HEK293 (cell line): ENCODE data around the gene DPYSL4.

Experiments used
- TSHZ1 ChIP-seq: fragments of 450-650 bp; formaldehyde crosslinking; IDR thresholded peaks from 2 replicates; pipeline ENCODE4 v1.5.1; 2016; ENCODE audit warnings: missing biosample characterization, missing genetic modification characterization, borderline replicate concordance
- ZNF660 ChIP-seq: fragments of 450-650 bp; IDR thresholded peaks from 2 replicates; pipeline ENCODE4 v1.5.1; 2018; ENCODE audit warnings: missing biosample characterization, mild to moderate bottlenecking, missing genetic modification characterization
- ZNF785 ChIP-seq: fragments of 450-650 bp; formaldehyde crosslinking; IDR thresholded peaks from 2 replicates; pipeline ENCODE4 v1.5.1; 2016; ENCODE audit warnings: missing biosample characterization, missing genetic modification characterization
- TF ChIP-seq, protein P1 (sequence below): fragments of 450-650 bp; formaldehyde crosslinking; IDR thresholded peaks from 2 replicates; pipeline ENCODE4 v1.5.1; 2016; ENCODE audit warnings: missing biosample characterization, missing genetic modification characterization

DNA sequence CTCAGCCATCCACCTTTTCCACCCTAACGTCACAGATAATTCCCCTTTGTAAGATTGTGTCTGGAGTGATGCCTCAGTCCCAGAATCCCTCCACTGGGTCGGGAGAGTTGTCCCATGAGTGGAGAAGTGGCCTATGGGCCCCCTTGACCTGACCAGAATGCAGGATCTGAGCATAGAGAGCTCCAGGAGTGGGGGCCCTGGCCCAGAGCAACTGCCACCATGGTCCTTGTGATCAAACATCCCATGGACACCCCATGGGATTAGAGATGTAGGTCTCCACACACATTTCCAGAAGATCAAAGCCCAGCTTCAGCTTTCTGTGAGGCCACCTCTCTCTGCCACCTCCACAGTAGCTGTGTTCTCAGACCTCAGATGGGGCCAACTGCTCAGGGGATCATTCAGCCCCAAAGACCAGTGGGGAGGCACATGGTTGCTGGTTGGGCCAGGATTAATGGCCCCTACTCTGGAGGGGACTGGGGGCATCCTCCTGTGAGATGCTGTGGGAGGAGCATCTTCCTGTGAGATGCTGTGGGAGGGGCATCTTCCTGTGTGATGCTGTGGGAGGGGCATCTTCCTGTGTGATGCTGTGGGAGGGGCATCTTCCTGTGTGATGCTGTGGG, 28.5 kb upstream of the DPYSL4 start:
- TF ChIP-seq, protein P1, sequence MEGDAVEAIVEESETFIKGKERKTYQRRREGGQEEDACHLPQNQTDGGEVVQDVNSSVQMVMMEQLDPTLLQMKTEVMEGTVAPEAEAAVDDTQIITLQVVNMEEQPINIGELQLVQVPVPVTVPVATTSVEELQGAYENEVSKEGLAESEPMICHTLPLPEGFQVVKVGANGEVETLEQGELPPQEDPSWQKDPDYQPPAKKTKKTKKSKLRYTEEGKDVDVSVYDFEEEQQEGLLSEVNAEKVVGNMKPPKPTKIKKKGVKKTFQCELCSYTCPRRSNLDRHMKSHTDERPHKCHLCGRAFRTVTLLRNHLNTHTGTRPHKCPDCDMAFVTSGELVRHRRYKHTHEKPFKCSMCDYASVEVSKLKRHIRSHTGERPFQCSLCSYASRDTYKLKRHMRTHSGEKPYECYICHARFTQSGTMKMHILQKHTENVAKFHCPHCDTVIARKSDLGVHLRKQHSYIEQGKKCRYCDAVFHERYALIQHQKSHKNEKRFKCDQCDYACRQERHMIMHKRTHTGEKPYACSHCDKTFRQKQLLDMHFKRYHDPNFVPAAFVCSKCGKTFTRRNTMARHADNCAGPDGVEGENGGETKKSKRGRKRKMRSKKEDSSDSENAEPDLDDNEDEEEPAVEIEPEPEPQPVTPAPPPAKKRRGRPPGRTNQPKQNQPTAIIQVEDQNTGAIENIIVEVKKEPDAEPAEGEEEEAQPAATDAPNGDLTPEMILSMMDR, result no peak
- TF ChIP-seq ZNF785 (tag by site-specific recombination) (no peak), ZNF660 (tag by site-specific recombination) (no peak), TSHZ1 (no peak)
